Mesothelial cell of epicardium (in vitro differentiated cells): ENCODE data around the gene ELF1. TPM values are rescaled to one million over a fixed set of nuclear protein-coding genes. Genes with fewer than 3 reads are reported as not detected.

ENCODE experiments used
- DNase-seq, 2 experiments: peaks; one replicate each; pipeline ENCODE4 v3.0.0; 2021; ENCODE audit warnings: low spot score in 2 of 2; ENCODE audit not compliant: unreplicated experiment in 2 of 2
- H3K27ac Mint-ChIP-seq: 2 replicates; pipeline ENCODE4 v1.8.0; 2021; ENCODE audit warnings: mixed read lengths
- H3K27me3 Mint-ChIP-seq: 2 replicates; pipeline ENCODE4 v1.8.0; 2021; ENCODE audit warnings: low read depth, mixed read lengths
- H3K36me3 Mint-ChIP-seq: 2 replicates; pipeline ENCODE4 v1.8.0; 2021; ENCODE audit warnings: mixed read lengths
- H3K4me1 Mint-ChIP-seq: 2 replicates; pipeline ENCODE4 v1.8.0; 2021; ENCODE audit warnings: mixed read lengths
- H3K4me3 Mint-ChIP-seq: 2 replicates; pipeline ENCODE4 v1.8.0; 2021; ENCODE audit warnings: mild to moderate bottlenecking, moderate library complexity, mixed read lengths
- H3K9me3 Mint-ChIP-seq: 2 replicates; pipeline ENCODE4 v1.8.0; 2021; ENCODE audit warnings: mixed read lengths
- total RNA-seq: library from RNA; stranded (reverse); gene quantifications from 3 replicates; pipeline ENCODE4 v1.2.1, GENCODE V29; 2021
- TF ChIP-seq, protein P1 (sequence below): fragments of 200-600 bp; sonication (generic); IDR thresholded peaks from one replicate; pipeline ENCODE4 v1.5.0; 2021; ENCODE audit warnings: antibody characterized with exemption; ENCODE audit not compliant: unreplicated experiment

Gene ELF1
- total RNA-seq, 1 donor from 2014 or later: 76.9 TPM

GRCh38 chr13:41056194-41056593, 37.1 kb upstream of the ELF1 start:
- no peak overlapping the region for H3K27ac Mint-ChIP-seq
- no peaks in the 10 kb centered on the region for H3K9me3 Mint-ChIP-seq
- peaks cover 49% of the 10 kb centered on the region for H3K4me1 Mint-ChIP-seq
- H3K36me3 Mint-ChIP-seq: no peaks in the 10 kb centered on the region
- no peak overlapping the region for H3K4me3 Mint-ChIP-seq
- H3K27me3 Mint-ChIP-seq: no peaks in the 10 kb centered on the region
- TF ChIP-seq, protein P1, sequence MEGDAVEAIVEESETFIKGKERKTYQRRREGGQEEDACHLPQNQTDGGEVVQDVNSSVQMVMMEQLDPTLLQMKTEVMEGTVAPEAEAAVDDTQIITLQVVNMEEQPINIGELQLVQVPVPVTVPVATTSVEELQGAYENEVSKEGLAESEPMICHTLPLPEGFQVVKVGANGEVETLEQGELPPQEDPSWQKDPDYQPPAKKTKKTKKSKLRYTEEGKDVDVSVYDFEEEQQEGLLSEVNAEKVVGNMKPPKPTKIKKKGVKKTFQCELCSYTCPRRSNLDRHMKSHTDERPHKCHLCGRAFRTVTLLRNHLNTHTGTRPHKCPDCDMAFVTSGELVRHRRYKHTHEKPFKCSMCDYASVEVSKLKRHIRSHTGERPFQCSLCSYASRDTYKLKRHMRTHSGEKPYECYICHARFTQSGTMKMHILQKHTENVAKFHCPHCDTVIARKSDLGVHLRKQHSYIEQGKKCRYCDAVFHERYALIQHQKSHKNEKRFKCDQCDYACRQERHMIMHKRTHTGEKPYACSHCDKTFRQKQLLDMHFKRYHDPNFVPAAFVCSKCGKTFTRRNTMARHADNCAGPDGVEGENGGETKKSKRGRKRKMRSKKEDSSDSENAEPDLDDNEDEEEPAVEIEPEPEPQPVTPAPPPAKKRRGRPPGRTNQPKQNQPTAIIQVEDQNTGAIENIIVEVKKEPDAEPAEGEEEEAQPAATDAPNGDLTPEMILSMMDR: no peak
- DNase-seq: no peak

GRCh38 chr13:41054919-41055619, 36.0 kb upstream of the ELF1 start:
- no peaks in the 10 kb centered on the region for H3K27me3 Mint-ChIP-seq
- peaks cover 4% of the 10 kb centered on the region for H3K36me3 Mint-ChIP-seq
- H3K4me3 Mint-ChIP-seq: no peak overlapping the region
- peak overlapping the region; percentile 62 for H3K27ac Mint-ChIP-seq
- H3K9me3 Mint-ChIP-seq: no peaks in the 10 kb centered on the region
- TF ChIP-seq, protein P1: no peak
- DNase-seq: no peak
- peaks cover 52% of the 10 kb centered on the region for H3K4me1 Mint-ChIP-seq

DNA sequence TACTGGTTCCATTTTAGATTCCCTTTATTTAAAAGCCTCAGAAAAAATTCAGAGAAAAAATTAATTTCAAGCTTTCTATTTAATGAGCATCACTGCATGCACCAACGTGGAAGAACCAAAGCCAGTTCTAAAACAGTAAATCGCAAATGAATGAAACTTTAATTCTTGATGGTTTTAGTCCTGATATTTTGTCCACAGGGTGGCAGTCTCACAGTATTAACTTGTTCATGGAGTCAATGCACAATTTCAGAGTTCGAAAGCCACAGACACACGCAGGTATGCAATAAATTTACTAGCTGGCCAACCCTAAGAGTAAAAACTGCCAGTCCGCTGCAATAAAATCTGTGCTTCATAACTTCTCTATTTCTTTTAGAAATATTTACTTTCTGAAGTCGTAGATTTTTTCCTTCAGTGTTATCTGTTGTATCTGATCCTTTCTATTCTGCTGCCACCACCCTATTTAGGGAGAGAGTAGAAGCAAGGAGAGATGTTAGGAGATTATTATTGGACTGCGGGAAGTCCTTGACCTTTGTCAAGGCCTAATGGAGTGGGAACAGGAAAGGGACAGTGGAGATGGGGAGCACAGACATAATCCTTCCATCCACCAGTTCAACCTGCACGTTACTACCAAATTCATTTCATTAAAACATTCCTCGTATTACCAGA, 35.2 kb upstream of the ELF1 start:
- H3K4me1 Mint-ChIP-seq: peaks cover 48% of the 10 kb centered on the region
- peaks cover 9% of the 10 kb centered on the region for H3K36me3 Mint-ChIP-seq
- H3K4me3 Mint-ChIP-seq: no peak overlapping the region
- H3K27ac Mint-ChIP-seq: peak overlapping the region; percentile 62
- TF ChIP-seq, protein P1: peak; percentile 66
- H3K27me3 Mint-ChIP-seq: no peaks in the 10 kb centered on the region
- H3K9me3 Mint-ChIP-seq: peaks cover 5% of the 10 kb centered on the region
- DNase-seq: no peak

DNA sequence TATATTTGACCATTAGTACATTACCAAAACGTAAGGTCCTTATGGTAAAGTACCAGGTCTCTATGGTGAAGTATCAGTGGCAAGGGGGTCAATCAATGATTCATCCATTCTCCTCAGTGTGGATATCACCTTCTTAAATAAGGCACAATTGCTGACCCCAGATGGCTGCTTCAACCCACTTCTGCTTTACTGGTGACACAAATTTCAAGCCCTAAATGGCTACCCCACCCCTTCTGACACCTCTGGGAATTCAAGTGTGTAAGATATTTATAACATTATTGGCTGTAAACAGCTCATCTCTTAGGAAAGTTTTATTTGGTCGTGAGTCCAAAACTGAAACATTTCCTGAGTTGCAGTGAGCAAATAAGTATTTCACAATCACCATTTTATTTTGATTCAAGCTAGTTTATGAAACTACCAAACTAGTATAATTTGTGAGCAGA, 34.3 kb upstream of the ELF1 start:
- H3K9me3 Mint-ChIP-seq: peaks cover 14% of the 10 kb centered on the region
- TF ChIP-seq, protein P1: no peak
- H3K4me1 Mint-ChIP-seq: peaks cover 38% of the 10 kb centered on the region
- peaks cover 17% of the 10 kb centered on the region for H3K36me3 Mint-ChIP-seq
- no peaks in the 10 kb centered on the region for H3K27me3 Mint-ChIP-seq
- H3K27ac Mint-ChIP-seq: peak overlapping the region; percentile 62
- DNase-seq: no peak
- no peak overlapping the region for H3K4me3 Mint-ChIP-seq

DNA sequence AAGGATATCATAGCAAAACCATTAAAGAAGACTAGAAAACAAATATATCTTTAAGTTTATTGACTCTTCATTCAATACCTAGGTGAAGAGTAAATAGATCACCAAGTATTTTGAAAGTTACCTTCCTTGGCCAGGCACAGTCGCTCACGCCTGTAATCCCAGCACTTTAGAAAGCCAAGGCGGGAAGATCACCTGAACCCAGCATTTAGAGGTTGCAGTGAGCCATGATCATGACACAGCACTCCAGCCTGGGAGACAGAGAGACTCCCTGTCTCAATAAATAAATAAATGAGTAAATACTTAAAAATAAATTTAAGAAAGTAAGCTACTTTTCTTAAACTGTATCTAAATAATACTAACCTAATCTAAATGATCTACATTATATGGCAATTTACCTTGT, 33.3 kb upstream of the ELF1 start:
- Mint-ChIP-seq H3K9me3 (peaks cover 14% of the 10 kb centered on the region), H3K27ac (no peak overlapping the region), H3K4me1 (peaks cover 30% of the 10 kb centered on the region)

More for the DNA sequence above, 33.3 kb upstream of the ELF1 start:
- peaks cover 25% of the 10 kb centered on the region for H3K36me3 Mint-ChIP-seq
- TF ChIP-seq, protein P1: no peak
- no peak for DNase-seq
- H3K27me3 Mint-ChIP-seq: no peaks in the 10 kb centered on the region
- H3K4me3 Mint-ChIP-seq: no peak overlapping the region
